Lung (tissue), 12 donors: ENCODE measurements around the gene JOSD2. TPM values are rescaled to one million over a fixed set of nuclear protein-coding genes. Genes with fewer than 3 reads are reported as not detected.

Experiments
- ATAC-seq: fragments of 200-7000 bp; cut with Tn5 transposase; one replicate; pipeline ENCODE4 v1.9.1; 2020; ENCODE audit warnings: moderate number of reproducible peaks; ENCODE audit not compliant: insufficient read depth, low FRiP score
- DNase-seq, 3 donors: peaks; one replicate each; pipeline ENCODE4 v3.0.0-alpha.2; 2013 to 2017
- H3K27ac ChIP-seq, 2 donors: one replicate each; pipeline ENCODE4 v1.5.1; 2013; ENCODE audit warnings: mild to moderate bottlenecking in 2 of 2, moderate library complexity in 2 of 2, control low read depth in 1 of 2, inconsistent platforms in 1 of 2, low read depth in 1 of 2, low read length in 1 of 2
- H3K27me3 ChIP-seq, 3 donors: one replicate each; pipeline ENCODE4 v1.5.1; 2013; ENCODE audit warnings: low read length in 2 of 3; ENCODE audit not compliant: control insufficient read depth in 3 of 3, insufficient read depth in 3 of 3
- H3K36me3 ChIP-seq, 4 donors: one replicate each; pipeline ENCODE4 v1.5.1; 2013; ENCODE audit warnings: low read length in 4 of 4, mild to moderate bottlenecking in 1 of 4, moderate library complexity in 1 of 4; ENCODE audit not compliant: control insufficient read depth in 4 of 4, insufficient read depth in 4 of 4
- H3K4me1 ChIP-seq, 5 donors: one replicate each; pipeline ENCODE4 v1.5.1; 2013; ENCODE audit warnings: low read length in 5 of 5, mild to moderate bottlenecking in 2 of 5, moderate library complexity in 1 of 5; ENCODE audit not compliant: control insufficient read depth in 5 of 5, insufficient read depth in 5 of 5
- H3K4me3 ChIP-seq: one replicate; pipeline ENCODE4 v1.5.1; 2013; ENCODE audit warnings: mild to moderate bottlenecking, control low read depth, moderate library complexity
- H3K9ac ChIP-seq, 2 donors: one replicate each; pipeline ENCODE4 v1.5.1; 2013; ENCODE audit warnings: low read length in 2 of 2, control low read depth in 1 of 2; ENCODE audit not compliant: insufficient read depth in 1 of 2
- H3K9me3 ChIP-seq, 4 donors: one replicate each; pipeline ENCODE4 v1.5.1; 2013; ENCODE audit warnings: low read length in 3 of 4, mild to moderate bottlenecking in 1 of 4, moderate library complexity in 1 of 4; ENCODE audit not compliant: control insufficient read depth in 4 of 4, insufficient read depth in 3 of 4
- CTCF ChIP-seq: IDR thresholded peaks from 2 replicates; pipeline ENCODE4 v1.5.1; 2012; ENCODE audit warnings: mild to moderate bottlenecking; ENCODE audit errors: control extremely low read depth, extremely low read depth
- WGBS, 2 donors: extraction: QIAGEN DNeasy Blood & Tissue Kit; methylation state at CpG; one replicate each; pipeline ENCODE4 v1.1.7; 2013; 5-methylcytosine and 5-hydroxymethylcytosine counted together
- polyA plus RNA-seq, 2 donors: library from polyadenylated mRNA; stranded (reverse); fragments of 200-250 nt; gene quantifications; one replicate each; pipeline ENCODE4 v1.2.1, GENCODE V29; 2013
- total RNA-seq, 2 donors: library from RNA; depleted of rRNA in 1 of 2; stranded (reverse); fragments of >200 nt in 1 of 2; gene quantifications; one replicate each; pipeline ENCODE4 v1.2.1, GENCODE V29; 2014 to 2021
- donor health status: control.
- donor health status: control.
- donor health status: Bipolar disorder and iron deficiency.
- donor health status: healthy.
- donor health status: DM: yes; HTN: yes; CAD: no.

JOSD2 gene
- total and polyA plus RNA-seq, 4 donors = 9.8 to 76.8 (median 63.5) TPM

- Histone ChIP-seq H3K27me3 (no peaks in the 10 kb centered on the region), H3K4me1 (peaks cover 0 to 10% (median 0%) of the 10 kb centered on the region in 5 donors), H3K9me3 (no peaks in the 10 kb centered on the region), H3K27ac (no peak overlapping the region), H3K36me3 (peaks cover 0 to 8% (median 0%) of the 10 kb centered on the region in 4 donors), H3K4me3 (no peak overlapping the region), H3K9ac (no peak overlapping the region)
- ATAC-seq (no peak), DNase-seq (no peak)
- TF ChIP-seq CTCF = no peak
- WGBS, 2 donors = 95 to 97% methylated on average over 29 to 30 of the region's 30 CpGs
Observed at GRCh38 chr19:50505856-50506611, 5.0 kb downstream of the JOSD2 start.

- H3K9me3 ChIP-seq = no peaks in the 10 kb centered on the region
- 69 to 79% methylated on average over 25 of the region's 25 CpGs for WGBS, 2 donors
- no peak overlapping the region for H3K4me3 ChIP-seq
- peaks cover 0 to 17% (median 9%) of the 10 kb centered on the region in 3 donors for H3K27me3 ChIP-seq
- no peak for ATAC-seq
- H3K4me1 ChIP-seq = no peaks in the 10 kb centered on the region
- H3K36me3 ChIP-seq = peaks cover 0 to 8% (median 0%) of the 10 kb centered on the region in 4 donors
- no peak overlapping the region for H3K9ac ChIP-seq
- TF ChIP-seq CTCF = no peak
- peak overlapping the region in 1 of 2 donors; percentile 97 for H3K27ac ChIP-seq
- no peak for DNase-seq
Observed at GRCh38 chr19:50501568-50502475, 9.2 kb downstream of the JOSD2 start.

GRCh38 chr19:50501186-50501567, 9.8 kb downstream of the JOSD2 start:
- TF ChIP-seq CTCF = no peak
- peaks cover 0 to 5% (median 0%) of the 10 kb centered on the region in 4 donors for H3K36me3 ChIP-seq
- H3K9ac ChIP-seq = no peak overlapping the region
- ATAC-seq = no peak
- H3K4me1 ChIP-seq = no peaks in the 10 kb centered on the region
- DNase-seq = no peak
- H3K27me3 ChIP-seq = peaks cover 0 to 17% (median 9%) of the 10 kb centered on the region in 3 donors
- no peaks in the 10 kb centered on the region for H3K9me3 ChIP-seq
- no peak overlapping the region for H3K4me3 ChIP-seq
- H3K27ac ChIP-seq = peak overlapping the region in 1 of 2 donors; percentile 97
- WGBS, 2 donors = 78 to 85% methylated on average over 12 of the region's 12 CpGs
